Measurements from ENCODE around the gene CLDN20. TPM values are rescaled to one million over a fixed set of nuclear protein-coding genes. Genes with fewer than 3 reads are reported as not detected.

CLDN20 gene
- total RNA-seq, 1 donor from 2014 or later = not detected

- H3K27me3 ChIP-seq (ENCODE audit: control insufficient read depth, insufficient read depth, low read length) = no peaks in the 10 kb centered on the region
- TF ChIP-seq, protein P1, sequence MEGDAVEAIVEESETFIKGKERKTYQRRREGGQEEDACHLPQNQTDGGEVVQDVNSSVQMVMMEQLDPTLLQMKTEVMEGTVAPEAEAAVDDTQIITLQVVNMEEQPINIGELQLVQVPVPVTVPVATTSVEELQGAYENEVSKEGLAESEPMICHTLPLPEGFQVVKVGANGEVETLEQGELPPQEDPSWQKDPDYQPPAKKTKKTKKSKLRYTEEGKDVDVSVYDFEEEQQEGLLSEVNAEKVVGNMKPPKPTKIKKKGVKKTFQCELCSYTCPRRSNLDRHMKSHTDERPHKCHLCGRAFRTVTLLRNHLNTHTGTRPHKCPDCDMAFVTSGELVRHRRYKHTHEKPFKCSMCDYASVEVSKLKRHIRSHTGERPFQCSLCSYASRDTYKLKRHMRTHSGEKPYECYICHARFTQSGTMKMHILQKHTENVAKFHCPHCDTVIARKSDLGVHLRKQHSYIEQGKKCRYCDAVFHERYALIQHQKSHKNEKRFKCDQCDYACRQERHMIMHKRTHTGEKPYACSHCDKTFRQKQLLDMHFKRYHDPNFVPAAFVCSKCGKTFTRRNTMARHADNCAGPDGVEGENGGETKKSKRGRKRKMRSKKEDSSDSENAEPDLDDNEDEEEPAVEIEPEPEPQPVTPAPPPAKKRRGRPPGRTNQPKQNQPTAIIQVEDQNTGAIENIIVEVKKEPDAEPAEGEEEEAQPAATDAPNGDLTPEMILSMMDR (IDR thresholded peaks at IDR 0.05; ENCODE audit: insufficient read depth, low read length, poor library complexity, severe bottlenecking) = no peak
- DNase-seq (ENCODE audit: low read depth) = no peak
- H3K4me3 ChIP-seq (ENCODE audit: low read depth, low read length) = no peak overlapping the region
- H3K36me3 ChIP-seq (ENCODE audit: control insufficient read depth, insufficient read depth, low read length) = no peaks in the 10 kb centered on the region
Measured at GRCh38 chr6:155237613-155238012, 26.2 kb upstream of the CLDN20 start.

- DNase-seq (ENCODE audit: low read depth) = no peak
- TF ChIP-seq, protein P1 (IDR thresholded peaks at IDR 0.05; ENCODE audit: insufficient read depth, low read length, poor library complexity, severe bottlenecking) = no peak
- no peaks in the 10 kb centered on the region for H3K27me3 ChIP-seq (ENCODE audit: control insufficient read depth, insufficient read depth, low read length)
- no peak overlapping the region for H3K4me3 ChIP-seq (ENCODE audit: low read depth, low read length)
- no peaks in the 10 kb centered on the region for H3K36me3 ChIP-seq (ENCODE audit: control insufficient read depth, insufficient read depth, low read length)
Measured at GRCh38 chr6:155240905-155241600, 22.8 kb upstream of the CLDN20 start.

DNA sequence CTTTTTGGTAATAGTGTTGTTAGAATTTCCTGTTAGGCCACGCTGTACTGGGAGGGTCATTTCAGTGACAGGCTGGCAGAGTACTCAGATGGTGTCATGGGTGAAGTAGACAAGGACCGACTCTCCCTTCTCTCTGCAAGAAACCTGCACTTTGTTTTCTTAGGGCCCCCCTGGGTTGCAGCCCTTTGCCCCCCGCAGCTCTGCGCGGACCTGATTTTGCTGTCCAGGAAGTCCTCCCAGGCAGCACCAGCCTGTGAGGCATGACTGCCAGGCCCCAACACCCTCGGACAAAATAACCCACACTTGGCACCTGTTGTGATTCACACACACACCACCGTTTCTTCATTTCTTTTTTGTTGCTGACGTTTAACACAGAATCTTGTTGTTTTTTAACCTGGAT lies 21.8 kb upstream of the CLDN20 start:
- DNase-seq (ENCODE audit: low read depth) = no peak
- Histone ChIP-seq H3K36me3 (ENCODE audit: control insufficient read depth, insufficient read depth, low read length) (no peaks in the 10 kb centered on the region), H3K27me3 (ENCODE audit: control insufficient read depth, insufficient read depth, low read length) (no peaks in the 10 kb centered on the region), H3K4me3 (ENCODE audit: low read depth, low read length) (no peak overlapping the region)
- TF ChIP-seq, protein P1 (IDR thresholded peaks at IDR 0.05; ENCODE audit: insufficient read depth, low read length, poor library complexity, severe bottlenecking) = no peak

DNA sequence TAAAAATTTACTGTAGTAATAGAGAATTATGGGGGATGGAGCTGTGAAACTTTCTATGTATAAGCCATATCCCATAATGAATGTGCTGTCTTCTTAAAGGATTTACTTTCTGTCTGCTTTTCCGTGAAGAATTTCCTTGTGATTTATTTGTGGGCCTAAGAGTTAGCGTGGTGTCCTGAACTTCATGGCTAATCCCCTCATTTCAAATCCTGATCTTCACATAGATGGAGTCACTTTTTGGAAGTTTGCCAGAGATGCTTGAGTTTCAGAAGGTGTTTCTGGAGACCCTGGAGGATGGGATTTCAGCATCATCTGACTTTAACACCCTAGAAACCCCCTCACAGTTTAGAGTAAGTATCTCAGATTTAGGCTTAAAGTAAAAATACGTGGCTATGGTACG lies 19.4 kb upstream of the CLDN20 start:
- Histone ChIP-seq H3K36me3 (ENCODE audit: control insufficient read depth, insufficient read depth, low read length) (no peaks in the 10 kb centered on the region), H3K27me3 (ENCODE audit: control insufficient read depth, insufficient read depth, low read length) (no peaks in the 10 kb centered on the region), H3K4me3 (ENCODE audit: low read depth, low read length) (no peak overlapping the region)
- no peak for DNase-seq (ENCODE audit: low read depth)
- TF ChIP-seq, protein P1 (IDR thresholded peaks at IDR 0.05; ENCODE audit: insufficient read depth, low read length, poor library complexity, severe bottlenecking) = no peak

GRCh38 chr6:155245193-155245592 lies 18.6 kb upstream of the CLDN20 start:
- DNase-seq (ENCODE audit: low read depth) = no peak
- TF ChIP-seq, protein P1 (IDR thresholded peaks at IDR 0.05; ENCODE audit: insufficient read depth, low read length, poor library complexity, severe bottlenecking) = no peak

DNA sequence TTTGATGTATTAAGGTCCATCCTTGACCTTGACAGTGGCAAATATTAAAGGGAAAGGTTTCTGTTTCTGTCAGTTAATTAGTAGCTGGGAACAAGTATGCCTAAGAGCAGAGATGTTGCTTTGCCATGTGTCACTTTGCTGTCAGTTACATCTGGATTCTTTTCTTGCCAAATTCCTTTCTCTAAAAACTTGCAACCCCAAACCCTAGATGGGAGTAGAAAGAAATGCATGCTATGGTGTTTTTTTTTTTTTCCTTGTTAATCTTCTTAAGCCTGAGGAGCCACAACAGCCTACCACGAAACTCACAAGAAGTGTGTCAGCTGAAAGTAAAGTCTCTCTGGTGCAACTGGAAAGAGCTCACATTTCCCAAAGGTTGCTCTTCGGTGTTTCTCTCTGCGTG lies 18.0 kb upstream of the CLDN20 start:
- Histone ChIP-seq H3K27me3 (ENCODE audit: control insufficient read depth, insufficient read depth, low read length) (no peaks in the 10 kb centered on the region), H3K36me3 (ENCODE audit: control insufficient read depth, insufficient read depth, low read length) (no peaks in the 10 kb centered on the region), H3K4me3 (ENCODE audit: low read depth, low read length) (no peak overlapping the region)
- TF ChIP-seq, protein P1 (IDR thresholded peaks at IDR 0.05; ENCODE audit: insufficient read depth, low read length, poor library complexity, severe bottlenecking) = no peak
- DNase-seq (ENCODE audit: low read depth) = no peak

More at GRCh38 chr6:155245193-155245592, 18.6 kb upstream of the CLDN20 start:
- no peak overlapping the region for H3K4me3 ChIP-seq (ENCODE audit: low read depth, low read length)
- H3K36me3 ChIP-seq (ENCODE audit: control insufficient read depth, insufficient read depth, low read length) = no peaks in the 10 kb centered on the region
- H3K27me3 ChIP-seq (ENCODE audit: control insufficient read depth, insufficient read depth, low read length) = no peaks in the 10 kb centered on the region
